Left lobe of liver (tissue), 2 donors: ENCODE data around the gene LCP2. TPM values are rescaled to one million over a fixed set of nuclear protein-coding genes. Genes with fewer than 3 reads are reported as not detected.
A peak's percentile ranks its signal among the peaks of the same experiment; 100 is the strongest.

ENCODE experiments used
- ATAC-seq: fragments of 200-7000 bp; cut with Tn5 transposase; one replicate; pipeline ENCODE4 v1.9.1; 2020; ENCODE audit warnings: mild to moderate bottlenecking, moderate library complexity
- DNase-seq: peaks from one replicate; pipeline ENCODE4 v3.0.0-alpha.2; 2020; ENCODE audit warnings: low spot score
- total RNA-seq: library from RNA; stranded (reverse); gene quantifications from one replicate; pipeline ENCODE4 v1.2.1, GENCODE V29; 2021
- donor health status: DM: no; HTN: no; CAD: no; lungs with moderate emphysema.
- donor health status: DM: no; HTN: yes; CAD: no.

Gene LCP2
- total RNA-seq, 1 donor from 2014 or later, result 7.3 TPM

GRCh38 chr5:170316937-170317336, 19.4 kb upstream of the LCP2 start:
- DNase-seq (no peak), ATAC-seq (no peak)

- DNase-seq (no peak), ATAC-seq (no peak)
Measured at GRCh38 chr5:170315154-170315553, 17.6 kb upstream of the LCP2 start.

GRCh38 chr5:170314541-170315095, 17.0 kb upstream of the LCP2 start:
- no peak for DNase-seq
- ATAC-seq, result no peak

- ATAC-seq (no peak), DNase-seq (no peak)
Measured at GRCh38 chr5:170313816-170314215, 16.2 kb upstream of the LCP2 start.

- no peak for ATAC-seq
- DNase-seq, result no peak
Measured at GRCh38 chr5:170313344-170313743, 15.8 kb upstream of the LCP2 start.

- ATAC-seq (peak; percentile 44), DNase-seq (no peak)
Measured at GRCh38 chr5:170312666-170313065, 15.1 kb upstream of the LCP2 start.

- no peak for ATAC-seq
- DNase-seq, result no peak
Measured at GRCh38 chr5:170312301-170312595, 14.7 kb upstream of the LCP2 start.

- DNase-seq, result no peak
Measured at GRCh38 chr5:170311511-170312300, 14.1 kb upstream of the LCP2 start.

GRCh38 chr5:170310256-170310926, 12.8 kb upstream of the LCP2 start:
- ATAC-seq (no peak), DNase-seq (no peak)

More at GRCh38 chr5:170311511-170312300, 14.1 kb upstream of the LCP2 start:
- no peak for ATAC-seq

GRCh38 chr5:170308686-170309085, 11.1 kb upstream of the LCP2 start:
- ATAC-seq, result no peak
- DNase-seq, result no peak

GRCh38 chr5:170307575-170308465, 10.2 kb upstream of the LCP2 start:
- DNase-seq (no peak), ATAC-seq (peak; percentile 61)

- no peak for ATAC-seq
- no peak for DNase-seq
Measured at GRCh38 chr5:170306381-170306831, 8.8 kb upstream of the LCP2 start.

- DNase-seq (no peak), ATAC-seq (no peak)
Measured at GRCh38 chr5:170305646-170306025, 8.1 kb upstream of the LCP2 start.

- ATAC-seq (no peak), DNase-seq (no peak)
Measured at GRCh38 chr5:170305016-170305645, 7.6 kb upstream of the LCP2 start.

GRCh38 chr5:170303549-170303948, 6.0 kb upstream of the LCP2 start:
- ATAC-seq (no peak), DNase-seq (no peak)

- ATAC-seq (peak; percentile 61), DNase-seq (no peak)
Measured at GRCh38 chr5:170302653-170303501, 5.3 kb upstream of the LCP2 start.

GRCh38 chr5:170301981-170302652, 4.5 kb upstream of the LCP2 start:
- DNase-seq (no peak), ATAC-seq (no peak)

- DNase-seq (no peak), ATAC-seq (no peak)
Measured at GRCh38 chr5:170301149-170301548, 3.6 kb upstream of the LCP2 start.

- DNase-seq, result no peak
- peak; percentile 18 for ATAC-seq
Measured at GRCh38 chr5:170300361-170301013, 2.9 kb upstream of the LCP2 start.
